NCI-H1092 treated with DMSO at 0.1 percent for 48 hours (cell line): Measurements from ENCODE around the gene PCSK1N.
A peak's percentile ranks its signal among the peaks of the same experiment; 100 is the strongest.
"Not testable (repeated sequence)": the region's sequence is repeated elsewhere in the genome, so short reads cannot be mapped to it uniquely, and the experiment has no call there.

Source experiments
- DNase-seq: peaks from one replicate; lab custom pipeline; 2025; lab: John Stamatoyannopoulos, UW

Gene PCSK1N

GRCh38 chrX:48823053-48823452 lies 12.4 kb downstream of the PCSK1N start:
- no peak for DNase-seq

GRCh38 chrX:48819394-48819793 lies 16.0 kb downstream of the PCSK1N start:
- not testable (repeated sequence) for DNase-seq

- DNase-seq, result no peak
Measured at GRCh38 chrX:48818866-48819265, 16.5 kb downstream of the PCSK1N start.

- DNase-seq, result no peak
Measured at GRCh38 chrX:48818098-48818497, 17.3 kb downstream of the PCSK1N start.

- DNase-seq, result no peak
Measured at GRCh38 chrX:48816014-48816810, 19.2 kb downstream of the PCSK1N start.

- no peak for DNase-seq
Measured at GRCh38 chrX:48815266-48815665, 20.1 kb downstream of the PCSK1N start.

GRCh38 chrX:48814722-48815121 lies 20.7 kb downstream of the PCSK1N start:
- no peak for DNase-seq

- no peak for DNase-seq
Measured at GRCh38 chrX:48813644-48814043, 21.8 kb downstream of the PCSK1N start.

GRCh38 chrX:48806081-48806480 lies 29.3 kb downstream of the PCSK1N start:
- no peak for DNase-seq

GRCh38 chrX:48802905-48803200 lies 32.6 kb downstream of the PCSK1N start:
- DNase-seq, result no peak

- peak; percentile 89 for DNase-seq
Measured at GRCh38 chrX:48802089-48802904, 33.1 kb downstream of the PCSK1N start.

- DNase-seq, result peak; percentile 99
Measured at GRCh38 chrX:48801280-48802088, 33.9 kb downstream of the PCSK1N start, which contains the start of gene HDAC6. Gene HDAC6, plus strand, starts transcription at chrX:48802067. Its CDS starts 626 bp downstream, at chrX:48802693.

- no peak for DNase-seq
Measured at GRCh38 chrX:48800574-48801279, 34.7 kb downstream of the PCSK1N start.

- no peak for DNase-seq
Measured at GRCh38 chrX:48798318-48798717, 37.1 kb downstream of the PCSK1N start.

- no peak for DNase-seq
Measured at GRCh38 chrX:48794911-48795515, 40.4 kb downstream of the PCSK1N start.

- DNase-seq, result no peak
Measured at GRCh38 chrX:48794340-48794910, 41.0 kb downstream of the PCSK1N start.

- DNase-seq, result no peak
Measured at GRCh38 chrX:48793935-48794334, 41.5 kb downstream of the PCSK1N start.

- no peak for DNase-seq
Measured at GRCh38 chrX:48792219-48792618, 43.2 kb downstream of the PCSK1N start.

- DNase-seq, result no peak
Measured at GRCh38 chrX:48791063-48791820, 44.2 kb downstream of the PCSK1N start.

GRCh38 chrX:48790477-48790876 lies 44.9 kb downstream of the PCSK1N start:
- no peak for DNase-seq
